Measurements from ENCODE around the gene MAD1L1.
"Not testable (repeated sequence)": the region's sequence is repeated elsewhere in the genome, so short reads cannot be mapped to it uniquely, and the experiment has no call there.

- TF ChIP-seq CTCF (IDR thresholded peaks at IDR 0.05; ENCODE audit: insufficient read depth, low read length, poor library complexity, severe bottlenecking); EZH2phosphoT487 (conservative IDR thresholded peaks at IDR 0.05; ENCODE audit: low read length): not testable (repeated sequence)
These were observed 174.5 kb downstream of the MAD1L1 start for GRCh38 chr7:2058246-2058645.
